ENCODE data around the gene TRIM41. TPM values are rescaled to one million over a fixed set of nuclear protein-coding genes. Genes with fewer than 3 reads are reported as not detected.

Gene TRIM41
- total and polyA plus RNA-seq, 9 of the 15 experiments (the other 6 are each of a cell fraction or from before 2014, with no cell fraction given): 1.8 to 47.6 (median 20.9) TPM

GRCh38 chr5:181221792-181222629, 1.1 kb upstream of the TRIM41 start (continued):
- TF ChIP-seq NFXL1 (CRISPR knock-in tag; IDR thresholded peaks at IDR 0.05) (no peak), NCOR1 (IDR thresholded peaks at IDR 0.05) (peak; percentile 36; the same call in 1 of the 2 replicates), FOXO4 (CRISPR knock-in tag; IDR thresholded peaks at IDR 0.05) (no peak), ZNF830 (CRISPR knock-in tag; IDR thresholded peaks at IDR 0.05) (no peak; the same call in 1 of the 2 replicates), TAF1 (IDR thresholded peaks at IDR 0.05; ENCODE audit: control insufficient read depth, extremely low read depth, insufficient read depth, low read length, severe bottlenecking) (peak; percentile 25), NCOA4 (IDR thresholded peaks at IDR 0.05; ENCODE audit: partially characterized antibody) (no peak), HDAC3 (IDR thresholded peaks at IDR 0.05; ENCODE audit: borderline replicate concordance, partially characterized antibody) (peak; percentile 32), SRSF3 (IDR thresholded peaks at IDR 0.05; ENCODE audit: insufficient read depth, low read length) (no peak), BRF1 (IDR thresholded peaks at IDR 0.05; ENCODE audit: borderline replicate concordance, extremely low read depth, insufficient read length) (peak; percentile 87), LCOR (CRISPR knock-in tag; IDR thresholded peaks at IDR 0.05) (peak; percentile 63), ZNF197 (CRISPR knock-in tag; IDR thresholded peaks at IDR 0.05; ENCODE audit: low read depth) (0 out of 2 replicates have a peak, but pooled peaks have one; percentile 46), ZNF785 (CRISPR knock-in tag; IDR thresholded peaks at IDR 0.05) (no peak), ZNF76 (CRISPR knock-in tag; IDR thresholded peaks at IDR 0.05; ENCODE audit: borderline replicate concordance) (no peak), SMARCA5 (IDR thresholded peaks at IDR 0.05) (peak; percentile 42), ZMIZ1 (IDR thresholded peaks at IDR 0.05; ENCODE audit: low read depth in 2 of 2, low read length in 2 of 2) (no peak), TRIM28 (IDR thresholded peaks at IDR 0.05) (peak; percentile 81), TRIM24 (IDR thresholded peaks at IDR 0.05) (peak in 1 of 2 experiments; percentile 64; a peak in 2 of 4 replicates)
- TF ChIP-seq, protein P1, sequence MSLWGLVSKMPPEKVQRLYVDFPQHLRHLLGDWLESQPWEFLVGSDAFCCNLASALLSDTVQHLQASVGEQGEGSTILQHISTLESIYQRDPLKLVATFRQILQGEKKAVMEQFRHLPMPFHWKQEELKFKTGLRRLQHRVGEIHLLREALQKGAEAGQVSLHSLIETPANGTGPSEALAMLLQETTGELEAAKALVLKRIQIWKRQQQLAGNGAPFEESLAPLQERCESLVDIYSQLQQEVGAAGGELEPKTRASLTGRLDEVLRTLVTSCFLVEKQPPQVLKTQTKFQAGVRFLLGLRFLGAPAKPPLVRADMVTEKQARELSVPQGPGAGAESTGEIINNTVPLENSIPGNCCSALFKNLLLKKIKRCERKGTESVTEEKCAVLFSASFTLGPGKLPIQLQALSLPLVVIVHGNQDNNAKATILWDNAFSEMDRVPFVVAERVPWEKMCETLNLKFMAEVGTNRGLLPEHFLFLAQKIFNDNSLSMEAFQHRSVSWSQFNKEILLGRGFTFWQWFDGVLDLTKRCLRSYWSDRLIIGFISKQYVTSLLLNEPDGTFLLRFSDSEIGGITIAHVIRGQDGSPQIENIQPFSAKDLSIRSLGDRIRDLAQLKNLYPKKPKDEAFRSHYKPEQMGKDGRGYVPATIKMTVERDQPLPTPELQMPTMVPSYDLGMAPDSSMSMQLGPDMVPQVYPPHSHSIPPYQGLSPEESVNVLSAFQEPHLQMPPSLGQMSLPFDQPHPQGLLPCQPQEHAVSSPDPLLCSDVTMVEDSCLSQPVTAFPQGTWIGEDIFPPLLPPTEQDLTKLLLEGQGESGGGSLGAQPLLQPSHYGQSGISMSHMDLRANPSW (CRISPR knock-in tag; IDR thresholded peaks at IDR 0.05): peak; percentile 75; the same call in 1 of the 2 replicates
- TF ChIP-seq, protein P2, sequence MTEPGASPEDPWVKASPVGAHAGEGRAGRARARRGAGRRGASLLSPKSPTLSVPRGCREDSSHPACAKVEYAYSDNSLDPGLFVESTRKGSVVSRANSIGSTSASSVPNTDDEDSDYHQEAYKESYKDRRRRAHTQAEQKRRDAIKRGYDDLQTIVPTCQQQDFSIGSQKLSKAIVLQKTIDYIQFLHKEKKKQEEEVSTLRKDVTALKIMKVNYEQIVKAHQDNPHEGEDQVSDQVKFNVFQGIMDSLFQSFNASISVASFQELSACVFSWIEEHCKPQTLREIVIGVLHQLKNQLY (CRISPR knock-in tag; conservative IDR thresholded peaks at IDR 0.05): no peak

All from K562 (cell line).